ENCODE results near the gene CCDC74B.
"Not testable (repeated sequence)": the region's sequence is repeated elsewhere in the genome, so short reads cannot be mapped to it uniquely, and the experiment has no call there.

- TF ChIP-seq L3MBTL2 (conservative IDR thresholded peaks at IDR 0.05); FOXM1 (IDR thresholded peaks at IDR 0.05; ENCODE audit: borderline replicate concordance); FOXA1 (IDR thresholded peaks at IDR 0.05); HDGF (IDR thresholded peaks at IDR 0.05; ENCODE audit: borderline replicate concordance); SUZ12 (IDR thresholded peaks at IDR 0.05); SP1 (IDR thresholded peaks at IDR 0.05); ARNT (IDR thresholded peaks at IDR 0.05); FOXK2 (IDR thresholded peaks at IDR 0.05); BHLHE40 (IDR thresholded peaks at IDR 0.05; ENCODE audit: borderline replicate concordance); PKNOX1 (IDR thresholded peaks at IDR 0.05); ELF4 (IDR thresholded peaks at IDR 0.05); ZNF384 (IDR thresholded peaks at IDR 0.05); TARDBP (IDR thresholded peaks at IDR 0.05): not testable (repeated sequence)
Observed at GRCh38 chr2:130139331-130140280, 5.3 kb downstream of the CCDC74B start.
